Lower lobe of right lung (tissue), 2 donors: ENCODE data around the gene HDGF. TPM values are rescaled to one million over a fixed set of nuclear protein-coding genes. Genes with fewer than 3 reads are reported as not detected.

Source experiments
- ATAC-seq, 2 donors: fragments of 200-7000 bp; cut with Tn5 transposase; one replicate each; pipeline ENCODE4 v1.9.1; 2020 to 2022; ENCODE audit warnings: mild to moderate bottlenecking in 2 of 2, moderate library complexity in 2 of 2
- DNase-seq: peaks from one replicate; pipeline ENCODE4 v3.0.0-alpha.2; 2020
- H3K27ac ChIP-seq: fragments of 200-600 bp; one replicate; pipeline ENCODE4 v1.8.0; 2022
- H3K27me3 ChIP-seq: fragments of 200-600 bp; one replicate; pipeline ENCODE4 v1.8.0; 2022; ENCODE audit warnings: low read depth
- H3K36me3 ChIP-seq: fragments of 200-600 bp; one replicate; pipeline ENCODE4 v1.8.0; 2022; ENCODE audit warnings: mild to moderate bottlenecking
- H3K4me1 ChIP-seq: fragments of 200-600 bp; one replicate; pipeline ENCODE4 v1.8.0; 2022
- H3K4me3 ChIP-seq: fragments of 200-600 bp; one replicate; pipeline ENCODE4 v1.8.0; 2022; ENCODE audit warnings: mild to moderate bottlenecking
- H3K9me3 ChIP-seq: fragments of 200-600 bp; one replicate; pipeline ENCODE4 v1.8.0; 2022
- intact Hi-C: fragments of 100-400 bp; cut with DNase I; formaldehyde crosslinking; loops from one replicate; pipeline ENCODE4 v1.11.0; 2022
- total RNA-seq: library from RNA; stranded (reverse); fragmentation: NEBNext Ultra II Directional; extraction: Animal tissue kit (Norgen Biotek cat#: 25700); gene quantifications from one replicate; pipeline ENCODE4 v1.2.1, GENCODE V29; 2021
- TF ChIP-seq, protein P1 (sequence below): fragments of 200-600 bp; IDR thresholded peaks from one replicate; pipeline ENCODE4 v1.8.0; 2022; ENCODE audit warnings: antibody characterized with exemption, mild to moderate bottlenecking
- donor health status: DM: no; HTN: yes; CAD: no; lungs with severe emphysema.

The HDGF gene
- total RNA-seq, 1 donor from 2014 or later = 146 TPM

- no peaks in the 10 kb centered on the region for H3K36me3 ChIP-seq
- ATAC-seq (peak; percentile 35 to 40), DNase-seq (peak; percentile 53)
- peaks cover 38% of the 10 kb centered on the region for H3K4me1 ChIP-seq
- intact Hi-C loops = no loop called here
- H3K27me3 ChIP-seq = peaks cover 41% of the 10 kb centered on the region
- peak overlapping the region; percentile 64 for H3K27ac ChIP-seq
- peak overlapping the region; percentile 47 for H3K4me3 ChIP-seq
- no peaks in the 10 kb centered on the region for H3K9me3 ChIP-seq
- TF ChIP-seq, protein P1, sequence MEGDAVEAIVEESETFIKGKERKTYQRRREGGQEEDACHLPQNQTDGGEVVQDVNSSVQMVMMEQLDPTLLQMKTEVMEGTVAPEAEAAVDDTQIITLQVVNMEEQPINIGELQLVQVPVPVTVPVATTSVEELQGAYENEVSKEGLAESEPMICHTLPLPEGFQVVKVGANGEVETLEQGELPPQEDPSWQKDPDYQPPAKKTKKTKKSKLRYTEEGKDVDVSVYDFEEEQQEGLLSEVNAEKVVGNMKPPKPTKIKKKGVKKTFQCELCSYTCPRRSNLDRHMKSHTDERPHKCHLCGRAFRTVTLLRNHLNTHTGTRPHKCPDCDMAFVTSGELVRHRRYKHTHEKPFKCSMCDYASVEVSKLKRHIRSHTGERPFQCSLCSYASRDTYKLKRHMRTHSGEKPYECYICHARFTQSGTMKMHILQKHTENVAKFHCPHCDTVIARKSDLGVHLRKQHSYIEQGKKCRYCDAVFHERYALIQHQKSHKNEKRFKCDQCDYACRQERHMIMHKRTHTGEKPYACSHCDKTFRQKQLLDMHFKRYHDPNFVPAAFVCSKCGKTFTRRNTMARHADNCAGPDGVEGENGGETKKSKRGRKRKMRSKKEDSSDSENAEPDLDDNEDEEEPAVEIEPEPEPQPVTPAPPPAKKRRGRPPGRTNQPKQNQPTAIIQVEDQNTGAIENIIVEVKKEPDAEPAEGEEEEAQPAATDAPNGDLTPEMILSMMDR = no peak
These were observed 44.6 kb downstream of the HDGF start for GRCh38 chr1:156706657-156707416.

- H3K9me3 ChIP-seq = no peaks in the 10 kb centered on the region
- peak; percentile 70 for DNase-seq
- peaks cover 38% of the 10 kb centered on the region for H3K4me1 ChIP-seq
- intact Hi-C loops = no loop called here
- peak; percentile 74 to 78 for ATAC-seq
- peak overlapping the region; percentile 47 for H3K4me3 ChIP-seq
- H3K27me3 ChIP-seq = peaks cover 45% of the 10 kb centered on the region
- H3K27ac ChIP-seq = peak overlapping the region; percentile 64
- H3K36me3 ChIP-seq = no peaks in the 10 kb centered on the region
- TF ChIP-seq, protein P1 = peak; percentile 76
These were observed 45.4 kb downstream of the HDGF start for GRCh38 chr1:156705918-156706656.

DNA sequence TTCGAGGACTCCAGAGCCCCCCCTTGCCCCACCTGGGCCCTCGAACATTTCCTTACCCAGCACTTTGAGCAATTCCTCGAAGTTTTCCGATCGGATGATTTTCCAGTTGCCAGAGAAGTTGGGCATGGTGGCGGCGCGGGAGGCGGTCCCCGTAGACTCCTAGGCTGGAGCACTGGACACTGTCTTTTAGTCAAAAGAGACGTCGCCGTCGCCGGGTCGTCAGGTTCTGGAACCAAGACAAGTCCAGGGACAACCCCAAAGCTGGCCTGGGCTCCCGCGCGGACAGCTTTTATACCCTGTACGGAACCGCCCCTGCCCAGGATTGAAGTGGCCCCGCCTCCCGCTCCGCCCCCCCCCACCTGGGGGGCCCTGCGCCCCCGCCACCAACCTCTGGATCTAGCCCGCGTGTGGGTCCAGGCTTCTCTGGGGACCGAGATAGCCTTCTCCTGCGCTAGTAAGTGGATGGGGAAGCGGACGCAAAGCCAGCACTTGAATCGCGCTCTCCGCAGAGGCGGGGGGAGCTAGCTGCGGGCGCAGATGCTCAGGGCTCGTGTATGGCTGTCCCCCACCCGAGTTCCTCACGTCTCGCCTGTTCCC, 46.1 kb downstream of the HDGF start, which contains the start of gene CRABP2:
Gene CRABP2 (minus strand): TSS at position 263 of the 597 bp plus-strand sequence. CDS start 137 bp downstream, at position 126.
- peak; percentile 18 to 44 for ATAC-seq
- TF ChIP-seq, protein P1 = no peak

GRCh38 chr1:156704930-156705320, 46.5 kb downstream of the HDGF start:
- peak; percentile 17 to 43 for ATAC-seq
- TF ChIP-seq, protein P1 = no peak
- H3K36me3 ChIP-seq = no peaks in the 10 kb centered on the region
- H3K4me1 ChIP-seq = peaks cover 38% of the 10 kb centered on the region
- intact Hi-C loops = no loop called here
- peaks cover 45% of the 10 kb centered on the region for H3K27me3 ChIP-seq
- DNase-seq = peak; percentile 51
- H3K27ac ChIP-seq = no peak overlapping the region
- H3K9me3 ChIP-seq = no peaks in the 10 kb centered on the region
- H3K4me3 ChIP-seq = peak overlapping the region; percentile 47

More for the DNA sequence above, 46.1 kb downstream of the HDGF start, which contains the start of gene CRABP2:
- Histone ChIP-seq H3K4me1 (peaks cover 38% of the 10 kb centered on the region), H3K27ac (peak within 1 kb of the TSS; percentile 64), H3K4me3 (peak within 1 kb of the TSS; percentile 47), H3K27me3 (peaks cover 45% of the 10 kb centered on the region), H3K36me3 (no peaks in the 10 kb centered on the region), H3K9me3 (no peaks in the 10 kb centered on the region)
- intact Hi-C loops = no loop called here
- peak; percentile 57 for DNase-seq

GRCh38 chr1:156704166-156704711, 47.2 kb downstream of the HDGF start:
- peaks cover 45% of the 10 kb centered on the region for H3K27me3 ChIP-seq
- no peaks in the 10 kb centered on the region for H3K9me3 ChIP-seq
- intact Hi-C loops = no loop called here
- peaks cover 32% of the 10 kb centered on the region for H3K4me1 ChIP-seq
- ATAC-seq (no peak), DNase-seq (no peak)
- no peak overlapping the region for H3K27ac ChIP-seq
- TF ChIP-seq, protein P1 = no peak
- H3K4me3 ChIP-seq = no peak overlapping the region
- no peaks in the 10 kb centered on the region for H3K36me3 ChIP-seq
